ENCODE results near the gene DYNC2H1. TPM values are rescaled to one million over a fixed set of nuclear protein-coding genes. Genes with fewer than 3 reads are reported as not detected.

Gene DYNC2H1
- total RNA-seq, 2 donors from 2014 or later, result 15.8 to 24.1 TPM

- no peak for DNase-seq (ENCODE audit: low spot score)
- intact Hi-C loops (cut with DNase I), result no loop called here
Observed at GRCh38 chr11:103433386-103434072, 324.3 kb downstream of the DYNC2H1 start.

- no peak for DNase-seq (ENCODE audit: low spot score)
- intact Hi-C loops (cut with DNase I), result no loop called here
Observed at GRCh38 chr11:103434073-103434411, 324.8 kb downstream of the DYNC2H1 start.

- intact Hi-C loops (cut with DNase I), result no loop called here
Observed at GRCh38 chr11:103436131-103436770, 327.0 kb downstream of the DYNC2H1 start.

GRCh38 chr11:103441021-103441420, 331.8 kb downstream of the DYNC2H1 start:
- intact Hi-C loops (cut with DNase I), result no loop called here
- DNase-seq (ENCODE audit: low spot score), result no peak

More at GRCh38 chr11:103436131-103436770, 327.0 kb downstream of the DYNC2H1 start:
- DNase-seq (ENCODE audit: low spot score), result no peak

- intact Hi-C loops (cut with DNase I), result no loop called here
- no peak for DNase-seq (ENCODE audit: low spot score)
Observed at GRCh38 chr11:103448966-103449365, 339.7 kb downstream of the DYNC2H1 start.

- no peak for DNase-seq (ENCODE audit: low spot score)
- intact Hi-C loops (cut with DNase I), result no loop called here
Observed at GRCh38 chr11:103450241-103450640, 341.0 kb downstream of the DYNC2H1 start.

GRCh38 chr11:103453126-103453525, 343.9 kb downstream of the DYNC2H1 start:
- no peak for DNase-seq (ENCODE audit: low spot score)
- intact Hi-C loops (cut with DNase I), result no loop called here

GRCh38 chr11:103453915-103454709, 344.9 kb downstream of the DYNC2H1 start:
- no peak for DNase-seq (ENCODE audit: low spot score)
- intact Hi-C loops (cut with DNase I), result no loop called here

GRCh38 chr11:103464420-103464819, 355.2 kb downstream of the DYNC2H1 start:
- DNase-seq (ENCODE audit: low spot score), result no peak
- intact Hi-C loops (cut with DNase I), result loop anchor here in 1 of 2 donors (5.0 kb wide), 1 partner anchor 308 kb away; no protein-coding TSS in a partner anchor

- DNase-seq (ENCODE audit: low spot score), result no peak
- intact Hi-C loops (cut with DNase I), result no loop called here
Observed at GRCh38 chr11:103465555-103466140, 356.4 kb downstream of the DYNC2H1 start.

GRCh38 chr11:103471546-103471945, 362.3 kb downstream of the DYNC2H1 start:
- no peak for DNase-seq (ENCODE audit: low spot score)
- intact Hi-C loops (cut with DNase I), result no loop called here

GRCh38 chr11:103476874-103477273, 367.6 kb downstream of the DYNC2H1 start:
- intact Hi-C loops (cut with DNase I), result no loop called here
- no peak for DNase-seq (ENCODE audit: low spot score)

- intact Hi-C loops (cut with DNase I), result no loop called here
- DNase-seq (ENCODE audit: low spot score), result no peak
Observed at GRCh38 chr11:103480421-103480820, 371.2 kb downstream of the DYNC2H1 start.

GRCh38 chr11:103483996-103484395, 374.8 kb downstream of the DYNC2H1 start:
- intact Hi-C loops (cut with DNase I), result no loop called here
- DNase-seq (ENCODE audit: low spot score), result no peak

GRCh38 chr11:103484545-103484944, 375.3 kb downstream of the DYNC2H1 start:
- intact Hi-C loops (cut with DNase I), result no loop called here
- DNase-seq (ENCODE audit: low spot score), result no peak

- intact Hi-C loops (cut with DNase I), result no loop called here
- DNase-seq (ENCODE audit: low spot score), result no peak
Observed at GRCh38 chr11:103486604-103487003, 377.4 kb downstream of the DYNC2H1 start.

GRCh38 chr11:103487113-103487512, 377.9 kb downstream of the DYNC2H1 start:
- no peak for DNase-seq (ENCODE audit: low spot score)
- intact Hi-C loops (cut with DNase I), result no loop called here

- no peak for DNase-seq (ENCODE audit: low spot score)
- intact Hi-C loops (cut with DNase I), result no loop called here
Observed at GRCh38 chr11:103488031-103488461, 378.8 kb downstream of the DYNC2H1 start.

- intact Hi-C loops (cut with DNase I), result no loop called here
- DNase-seq (ENCODE audit: low spot score), result no peak
Observed at GRCh38 chr11:103488579-103488978, 379.4 kb downstream of the DYNC2H1 start.

GRCh38 chr11:103491777-103492176, 382.6 kb downstream of the DYNC2H1 start:
- no peak for DNase-seq (ENCODE audit: low spot score)
- intact Hi-C loops (cut with DNase I), result no loop called here
